OCI-LY3 (cell line): ENCODE results near the gene CACNA2D3.

Experiments
- EZH2phosphoT487 ChIP-seq: fragments of 200-600 bp; shearing (Covaris generic); IDR thresholded peaks from 2 replicates; pipeline ENCODE4 v1.6.1; 2018; ENCODE audit warnings: antibody characterized with exemption, mixed run types, low read depth
- TF ChIP-seq, protein P1 (sequence below): fragments of 200-600, 300-600 bp; sonication (generic); IDR thresholded peaks from 2 replicates; pipeline ENCODE4 v1.5.1; 2014; ENCODE audit warnings: antibody characterized with exemption, low read length, low read depth

DNA sequence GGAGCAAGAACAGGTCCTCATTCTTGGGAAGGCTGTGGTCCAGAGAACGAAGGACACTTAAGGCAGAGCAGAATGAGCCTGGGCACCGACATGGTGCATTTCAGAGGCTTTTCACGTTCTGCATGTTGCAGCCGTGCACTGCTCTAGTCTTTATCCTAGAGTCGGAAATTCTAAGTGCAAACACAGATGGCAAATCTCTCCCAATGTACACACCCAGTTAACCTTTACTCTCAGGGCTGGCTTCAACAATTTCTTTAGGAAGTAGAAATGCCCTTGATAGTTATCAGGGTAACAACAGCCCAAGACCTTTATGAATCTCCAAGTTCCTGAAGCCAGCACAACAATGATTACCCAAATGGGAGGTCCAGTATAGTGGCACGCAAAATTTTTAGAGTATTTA is 844.6 kb downstream of the CACNA2D3 start:
- TF ChIP-seq, protein P1, sequence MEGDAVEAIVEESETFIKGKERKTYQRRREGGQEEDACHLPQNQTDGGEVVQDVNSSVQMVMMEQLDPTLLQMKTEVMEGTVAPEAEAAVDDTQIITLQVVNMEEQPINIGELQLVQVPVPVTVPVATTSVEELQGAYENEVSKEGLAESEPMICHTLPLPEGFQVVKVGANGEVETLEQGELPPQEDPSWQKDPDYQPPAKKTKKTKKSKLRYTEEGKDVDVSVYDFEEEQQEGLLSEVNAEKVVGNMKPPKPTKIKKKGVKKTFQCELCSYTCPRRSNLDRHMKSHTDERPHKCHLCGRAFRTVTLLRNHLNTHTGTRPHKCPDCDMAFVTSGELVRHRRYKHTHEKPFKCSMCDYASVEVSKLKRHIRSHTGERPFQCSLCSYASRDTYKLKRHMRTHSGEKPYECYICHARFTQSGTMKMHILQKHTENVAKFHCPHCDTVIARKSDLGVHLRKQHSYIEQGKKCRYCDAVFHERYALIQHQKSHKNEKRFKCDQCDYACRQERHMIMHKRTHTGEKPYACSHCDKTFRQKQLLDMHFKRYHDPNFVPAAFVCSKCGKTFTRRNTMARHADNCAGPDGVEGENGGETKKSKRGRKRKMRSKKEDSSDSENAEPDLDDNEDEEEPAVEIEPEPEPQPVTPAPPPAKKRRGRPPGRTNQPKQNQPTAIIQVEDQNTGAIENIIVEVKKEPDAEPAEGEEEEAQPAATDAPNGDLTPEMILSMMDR = no peak
- TF ChIP-seq EZH2phosphoT487 = no peak
